NCI-H2029 (cell line): ENCODE measurements around the gene DZIP1.

ENCODE experiments used
- DNase-seq: peaks from one replicate; lab custom pipeline; 2025; lab: John Stamatoyannopoulos, UW

Gene DZIP1

GRCh38 chr13:95547531-95548167 lies 96.9 kb downstream of the DZIP1 start:
- DNase-seq = no peak

GRCh38 chr13:95546919-95547318 lies 97.6 kb downstream of the DZIP1 start:
- DNase-seq = no peak

GRCh38 chr13:95544293-95544692 lies 100.2 kb downstream of the DZIP1 start:
- no peak for DNase-seq

GRCh38 chr13:95541911-95542474 lies 102.5 kb downstream of the DZIP1 start:
- no peak for DNase-seq

- DNase-seq = no peak
These were observed 103.2 kb downstream of the DZIP1 start for GRCh38 chr13:95541308-95541707.

- DNase-seq = no peak
These were observed 103.6 kb downstream of the DZIP1 start for GRCh38 chr13:95540888-95541287.

- no peak for DNase-seq
These were observed 107.8 kb downstream of the DZIP1 start for GRCh38 chr13:95536632-95537241.

- peak; percentile 11 for DNase-seq
These were observed 109.3 kb downstream of the DZIP1 start for GRCh38 chr13:95535243-95535642.

- DNase-seq = no peak
These were observed 110.9 kb downstream of the DZIP1 start for GRCh38 chr13:95533545-95534160.

- peak; percentile 73 for DNase-seq
These were observed 114.3 kb downstream of the DZIP1 start for GRCh38 chr13:95530178-95530577.
